GM12878 (cell line): Measurements from ENCODE around the gene ALDH1A2. TPM values are rescaled to one million over a fixed set of nuclear protein-coding genes. Genes with fewer than 3 reads are reported as not detected.

Source experiments
- ATAC-seq: fragments of 200-7000 bp; cut with Tn5 transposase; 3 replicates; pipeline ENCODE4 v1.9.1; 2020; ENCODE audit warnings: mild to moderate bottlenecking, moderate library complexity
- BruUV-seq: library from RNA; stranded (reverse); fragments of 400-500 nt; replicated peaks from 2 replicates; lab custom pipeline; 2021; lab: Mats Ljungman, UMichigan
- CTCF ChIA-PET: fragments of 300-600 bp; sonication (Branson Sonifier 250); formaldehyde crosslinking; extraction: SDS; loops from one replicate; lab custom pipeline; 2021; ENCODE audit warnings: inconsistent platforms; lab: Yijun Ruan, JAX
- POLR2A ChIA-PET: fragments of 350-600 bp; formaldehyde crosslinking; extraction: SDS; loops from one replicate; lab custom pipeline; 2021; ENCODE audit warnings: inconsistent platforms; lab: Charles Lee
- RAD21 ChIA-PET: fragments of 300-600 bp; sonication (Branson Sonifier 250); formaldehyde crosslinking; loops from one replicate; lab custom pipeline; 2023; ENCODE audit warnings: antibody characterized with exemption; ENCODE audit not compliant: unreplicated experiment; lab: Charles Lee
- SMC1A ChIA-PET: fragments of 300-600 bp; sonication (Branson Sonifier 250); formaldehyde crosslinking; loops from one replicate; lab custom pipeline; 2023; ENCODE audit not compliant: unreplicated experiment, uncharacterized antibody; lab: Charles Lee
- DNase-seq: peaks from one replicate; pipeline ENCODE4 v3.0.0-alpha.2; 2011; ENCODE audit warnings: low read depth, low spot score
- FAIRE-seq: peaks from 3 replicates; lab custom pipeline; 2011; peaks lifted over from hg19 to GRCh38; lab: Jason Lieb, UNC
- H2AFZ ChIP-seq: 2 replicates; pipeline ENCODE4 v1.6.0; 2011; ENCODE audit warnings: low read depth, low read length, control low read depth; ENCODE audit not compliant: control insufficient read depth
- H3K27ac ChIP-seq: 2 replicates; pipeline ENCODE4 v1.5.1; 2011; ENCODE audit warnings: control low read depth; ENCODE audit not compliant: control insufficient read depth, insufficient read depth
- H3K27me3 ChIP-seq, 2 experiments: replicated peaks in 1 of 2; 2 replicates each; pipeline versions ENCODE4 v1.6.0 to v1.6.1; 2011; ENCODE audit warnings: low read length in 1 of 2; ENCODE audit not compliant: control insufficient read depth in 2 of 2, insufficient read depth in 2 of 2
- H3K36me3 ChIP-seq, 2 experiments: 2 replicates each; pipeline ENCODE4 v1.5.1; 2011; ENCODE audit warnings: low read length in 1 of 2; ENCODE audit not compliant: control insufficient read depth in 2 of 2, insufficient read depth in 2 of 2
- H3K4me1 ChIP-seq: 2 replicates; pipeline ENCODE4 v1.6.1; 2011; ENCODE audit warnings: mild to moderate bottlenecking, low read length, moderate library complexity, mixed read lengths; ENCODE audit not compliant: control insufficient read depth, insufficient read depth
- H3K4me2 ChIP-seq: 2 replicates; pipeline ENCODE4 v1.6.0; 2011; ENCODE audit warnings: control low read depth; ENCODE audit not compliant: control insufficient read depth, insufficient read depth
- H3K4me3 ChIP-seq: fragments of 200-600 bp; sonication (generic); 2 replicates; pipeline ENCODE4 v1.5.1; 2016
- H3K79me2 ChIP-seq: 2 replicates; pipeline ENCODE4 v1.6.0; 2011; ENCODE audit warnings: low read length; ENCODE audit not compliant: control insufficient read depth, insufficient read depth
- H3K9ac ChIP-seq: 2 replicates; pipeline ENCODE4 v1.8.0; 2011; ENCODE audit warnings: low read length, control low read depth, mixed read lengths; ENCODE audit not compliant: control insufficient read depth, insufficient read depth
- H3K9me3 ChIP-seq: replicated peaks from 3 replicates; pipeline ENCODE4 v1.5.1; 2011; ENCODE audit warnings: mild to moderate bottlenecking, low read length; ENCODE audit not compliant: control insufficient read depth, insufficient read depth
- H4K20me1 ChIP-seq: 2 replicates; pipeline ENCODE4 v1.6.0; 2011; ENCODE audit not compliant: control insufficient read depth, insufficient read depth
- BHLHE40 ChIP-seq, 2 experiments: fragments of 450-650 bp in 1 of 2; IDR thresholded peaks; 2 replicates each; pipeline ENCODE4 v1.6.1; 2011 to 2017; ENCODE audit warnings: low read depth in 2 of 2, borderline replicate concordance in 1 of 2, improper control_type of control experiment in 1 of 2, low read length in 1 of 2, mild to moderate bottlenecking in 1 of 2
- CUX1 ChIP-seq: IDR thresholded peaks from 2 replicates; pipeline ENCODE4 v1.6.1; 2012; ENCODE audit warnings: improper control_type of control experiment, low read depth, low read length; ENCODE audit not compliant: insufficient replicate concordance
- IRF4 ChIP-seq: IDR thresholded peaks from 2 replicates; pipeline ENCODE4 v1.6.1; 2011; ENCODE audit warnings: low read depth, low read length
- NR2C1 ChIP-seq: fragments of 450-650 bp; IDR thresholded peaks from 2 replicates; pipeline ENCODE4 v1.6.1; 2017; ENCODE audit warnings: antibody characterized with exemption, mild to moderate bottlenecking, moderate library complexity
- ZNF274 ChIP-seq: IDR thresholded peaks from one replicate; pipeline ENCODE4 v1.8.0; 2011; ENCODE audit not compliant: insufficient read length, insufficient read depth
- ZNF384 ChIP-seq: IDR thresholded peaks from 2 replicates; pipeline ENCODE4 v1.6.1; 2012; ENCODE audit warnings: low read depth, mild to moderate bottlenecking, low read length, improper control_type of control experiment, borderline replicate concordance
- WGBS: methylation state at CpG from one replicate; pipeline ENCODE4 v1.1.6; 2016; ENCODE audit warnings: low lambda C conversion rate; ENCODE audit not compliant: insufficient replicate concordance, insufficient coverage; ENCODE audit errors: missing lambda C conversion rate; 5-methylcytosine and 5-hydroxymethylcytosine counted together
- in situ Hi-C: fragments of 300-500 bp; cut with MboI; formaldehyde crosslinking; loops from 9 replicates; pipeline ENCODE4 v1.14.3; 2018; ENCODE audit warnings: mixed read lengths
- intact Hi-C: fragments of 100-400 bp; cut with micrococcal nuclease; formaldehyde crosslinking; loops from one replicate; pipeline ENCODE4 v1.14.2; 2022; ENCODE audit not compliant: unreplicated experiment
- polyA plus RNA-seq, 11 experiments: library from polyadenylated mRNA; depleted of rRNA in 4 of 11; unstranded in 6 of 11; stranded (reverse) in 5 of 11; fragments of >200 nt; fragmentation: Nextera tagmentation in 4 of 11; fragmentation: Illumina TruSeq in 1 of 11; extraction: Ambion mirVana in 4 of 11; extraction: Trizol in 1 of 11; gene quantifications; 1 replicate in 1 of 11; 2 replicates in 10 of 11; pipeline versions ENCODE4 v1.2.1 to v1.2.3, GENCODE V29; 2011 to 2016; ENCODE audit warnings: inconsistent platforms in 2 of 11, missing spikeins in 2 of 11, low read depth in 1 of 11
- total RNA-seq, 4 experiments: library from RNA; depleted of rRNA in 3 of 4; stranded (reverse); fragments of >200 nt in 3 of 4; fragmentation: Illumina TruSeq in 1 of 4; extraction: Trizol in 1 of 4; gene quantifications; 2 replicates each; pipeline versions ENCODE4 v1.2.1 to v1.2.3, GENCODE V29; 2013 to 2021
- TF ChIP-seq, protein P1 (sequence below): fragments of 450-650 bp; IDR thresholded peaks from 2 replicates; pipeline ENCODE4 v1.6.1; 2017; ENCODE audit warnings: antibody characterized with exemption, mild to moderate bottlenecking, moderate library complexity
- TF ChIP-seq, protein P2 (sequence below): fragments of 150-350 bp; IDR thresholded peaks from 2 replicates; pipeline ENCODE4 v1.6.1; 2014; ENCODE audit warnings: mild to moderate bottlenecking, low read depth, low read length

ALDH1A2 gene
- total and polyA plus RNA-seq, 10 of the 15 experiments (the other 5 are each of a cell fraction or from before 2014, with no cell fraction given) = 0.06 to 0.92 (median 0.18) TPM; not detected in 5

DNA sequence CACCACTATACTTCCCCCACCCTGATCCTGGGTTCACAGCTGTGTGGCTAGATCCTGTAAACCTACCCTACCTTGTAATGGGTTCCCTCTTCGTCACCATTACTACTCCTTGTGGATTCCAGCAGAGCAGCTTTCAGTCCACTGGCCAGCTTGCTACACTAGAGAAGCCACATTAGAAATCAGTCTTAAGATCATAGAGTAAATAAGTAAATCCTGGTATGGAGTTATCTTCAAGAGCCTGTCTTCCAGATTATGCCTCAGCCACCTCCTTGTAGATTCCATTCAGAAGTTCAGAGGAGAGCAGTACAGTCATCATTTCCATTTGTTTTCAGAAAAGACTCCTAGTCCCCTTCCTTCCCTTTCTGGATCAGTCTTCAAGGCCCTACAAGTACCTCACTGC lies 123.7 kb downstream of the ALDH1A2 start:
- no peaks in the 10 kb centered on the region for H3K36me3 ChIP-seq
- TF ChIP-seq CUX1 = no peak
- no peak for TF ChIP-seq ZNF384
- TF ChIP-seq, protein P1, sequence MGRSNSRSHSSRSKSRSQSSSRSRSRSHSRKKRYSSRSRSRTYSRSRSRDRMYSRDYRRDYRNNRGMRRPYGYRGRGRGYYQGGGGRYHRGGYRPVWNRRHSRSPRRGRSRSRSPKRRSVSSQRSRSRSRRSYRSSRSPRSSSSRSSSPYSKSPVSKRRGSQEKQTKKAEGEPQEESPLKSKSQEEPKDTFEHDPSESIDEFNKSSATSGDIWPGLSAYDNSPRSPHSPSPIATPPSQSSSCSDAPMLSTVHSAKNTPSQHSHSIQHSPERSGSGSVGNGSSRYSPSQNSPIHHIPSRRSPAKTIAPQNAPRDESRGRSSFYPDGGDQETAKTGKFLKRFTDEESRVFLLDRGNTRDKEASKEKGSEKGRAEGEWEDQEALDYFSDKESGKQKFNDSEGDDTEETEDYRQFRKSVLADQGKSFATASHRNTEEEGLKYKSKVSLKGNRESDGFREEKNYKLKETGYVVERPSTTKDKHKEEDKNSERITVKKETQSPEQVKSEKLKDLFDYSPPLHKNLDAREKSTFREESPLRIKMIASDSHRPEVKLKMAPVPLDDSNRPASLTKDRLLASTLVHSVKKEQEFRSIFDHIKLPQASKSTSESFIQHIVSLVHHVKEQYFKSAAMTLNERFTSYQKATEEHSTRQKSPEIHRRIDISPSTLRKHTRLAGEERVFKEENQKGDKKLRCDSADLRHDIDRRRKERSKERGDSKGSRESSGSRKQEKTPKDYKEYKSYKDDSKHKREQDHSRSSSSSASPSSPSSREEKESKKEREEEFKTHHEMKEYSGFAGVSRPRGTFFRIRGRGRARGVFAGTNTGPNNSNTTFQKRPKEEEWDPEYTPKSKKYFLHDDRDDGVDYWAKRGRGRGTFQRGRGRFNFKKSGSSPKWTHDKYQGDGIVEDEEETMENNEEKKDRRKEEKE = no peak
- no peak for TF ChIP-seq NR2C1
- TF ChIP-seq ZNF274 = no peak
- no peak for TF ChIP-seq BHLHE40 (IDR thresholded peaks at IDR 0.05; ENCODE audit: borderline replicate concordance in 1 of 2, low read depth in 2 of 2, low read length in 1 of 2)
- no peak for TF ChIP-seq IRF4
- TF ChIP-seq, protein P2, sequence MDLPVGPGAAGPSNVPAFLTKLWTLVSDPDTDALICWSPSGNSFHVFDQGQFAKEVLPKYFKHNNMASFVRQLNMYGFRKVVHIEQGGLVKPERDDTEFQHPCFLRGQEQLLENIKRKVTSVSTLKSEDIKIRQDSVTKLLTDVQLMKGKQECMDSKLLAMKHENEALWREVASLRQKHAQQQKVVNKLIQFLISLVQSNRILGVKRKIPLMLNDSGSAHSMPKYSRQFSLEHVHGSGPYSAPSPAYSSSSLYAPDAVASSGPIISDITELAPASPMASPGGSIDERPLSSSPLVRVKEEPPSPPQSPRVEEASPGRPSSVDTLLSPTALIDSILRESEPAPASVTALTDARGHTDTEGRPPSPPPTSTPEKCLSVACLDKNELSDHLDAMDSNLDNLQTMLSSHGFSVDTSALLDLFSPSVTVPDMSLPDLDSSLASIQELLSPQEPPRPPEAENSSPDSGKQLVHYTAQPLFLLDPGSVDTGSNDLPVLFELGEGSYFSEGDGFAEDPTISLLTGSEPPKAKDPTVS = no peak
- TF ChIP-seq, all 136 proteins: peak for 0
- Histone ChIP-seq H2AFZ (no peak overlapping the region), H3K27me3 (peaks cover 0 to 4% of the 10 kb centered on the region in 2 experiments; a peak in 1 of 4 replicates), H3K4me1 (no peaks in the 10 kb centered on the region), H3K9me3 (no peaks in the 10 kb centered on the region), H4K20me1 (no peaks in the 10 kb centered on the region), H3K4me3 (no peak overlapping the region), H3K79me2 (no peaks in the 10 kb centered on the region), H3K27ac (no peak overlapping the region), H3K4me2 (no peak overlapping the region), H3K9ac (no peak overlapping the region)
- ChIA-PET CTCF (interaction anchor here (1.0 kb wide), 1 partner anchor 11 kb away, joined by 3 read pairs; no protein-coding TSS in a partner anchor), RAD21 (no interaction called here), SMC1A (no interaction called here), POLR2A (no interaction called here)
- intact Hi-C loops (no loop called here), in situ Hi-C loops (no loop called here)
- 6% methylated on average over 1 of the region's 1 CpG for WGBS
- DNase-seq (no peak), ATAC-seq (no peak), FAIRE-seq (no peak)
- no TSS peak for BruUV-seq
